AG20443 (cell line): ENCODE measurements around the gene TUFM.
"Not testable (repeated sequence)": the region's sequence is repeated elsewhere in the genome, so short reads cannot be mapped to it uniquely, and the experiment has no call there.

Experiments used
- DNase-seq: peaks from one replicate; pipeline ENCODE4 v3.0.0; 2012; ENCODE audit warnings: low spot score, mixed read lengths

The TUFM gene

DNA sequence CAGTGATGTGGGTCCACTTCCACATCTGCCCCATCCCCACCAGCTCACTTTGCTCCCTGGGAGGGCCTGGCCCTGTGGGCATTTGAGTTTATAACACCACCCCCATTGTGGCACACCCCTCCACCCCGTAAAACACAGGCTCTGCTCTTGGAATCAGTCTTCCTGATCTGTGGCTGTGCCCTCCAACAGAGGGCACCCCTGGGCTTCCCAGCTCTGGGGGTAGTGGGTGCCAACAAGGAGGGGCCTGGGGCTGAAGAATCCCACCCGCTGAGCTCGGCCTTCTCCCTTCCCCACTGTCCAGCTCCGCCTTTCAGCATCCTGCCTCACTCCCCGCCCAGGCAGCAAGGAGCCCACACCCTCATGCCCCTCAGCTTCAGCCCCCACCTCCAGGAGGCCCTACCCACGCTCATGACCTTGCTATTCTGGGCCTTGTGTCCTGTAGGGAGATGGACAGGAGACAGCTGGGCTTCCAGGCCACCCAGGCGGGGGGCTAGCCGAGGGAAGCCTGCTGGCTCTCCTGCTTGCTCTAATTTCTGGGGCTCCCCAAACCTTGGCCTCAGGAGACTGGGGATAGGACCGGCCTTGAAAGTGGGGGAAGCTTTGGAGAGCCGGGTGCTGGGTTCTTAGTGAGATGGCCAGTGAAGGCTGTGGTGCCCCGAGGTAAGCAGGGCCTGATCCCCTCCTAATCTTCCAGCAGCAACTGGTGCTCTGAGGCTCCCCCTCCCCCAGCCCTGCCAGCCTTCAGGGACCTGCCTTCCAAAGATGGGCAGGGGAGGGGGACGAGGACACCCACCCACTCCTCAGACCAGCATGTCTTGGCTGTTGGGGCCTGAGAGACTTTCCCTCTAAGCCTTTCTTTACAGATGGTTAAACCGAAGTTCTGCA lies 29.2 kb upstream of the TUFM start:
- DNase-seq = no peak

GRCh38 chr16:28874406-28874805 lies 28.3 kb upstream of the TUFM start:
- DNase-seq = no peak

GRCh38 chr16:28873543-28874201 lies 27.5 kb upstream of the TUFM start:
- peak; percentile 77 for DNase-seq

- no peak for DNase-seq
These were observed 26.8 kb upstream of the TUFM start for GRCh38 chr16:28872952-28873351.

GRCh38 chr16:28869201-28869600 lies 23.1 kb upstream of the TUFM start:
- no peak for DNase-seq

DNA sequence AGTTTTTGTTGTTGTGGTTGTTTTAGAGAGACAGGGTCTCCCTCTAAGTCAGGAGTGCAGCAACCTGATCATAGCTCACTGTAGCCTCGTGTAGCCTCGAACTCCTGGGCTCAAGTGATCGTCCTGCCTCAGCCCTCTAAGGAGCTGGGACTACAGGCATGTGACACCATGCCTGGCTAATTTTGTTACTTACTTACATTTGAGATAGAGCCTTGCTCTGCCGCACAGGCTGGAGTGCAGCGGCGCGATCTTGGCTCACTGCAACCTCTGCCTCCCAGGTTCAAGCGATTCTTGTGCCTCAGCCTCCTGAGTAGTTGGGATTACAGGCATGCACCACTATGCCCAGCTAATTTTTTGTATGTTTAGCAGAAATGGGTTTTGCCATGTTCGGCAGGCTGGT lies 21.5 kb upstream of the TUFM start:
- DNase-seq = not testable (repeated sequence)

GRCh38 chr16:28867241-28867640 lies 21.1 kb upstream of the TUFM start:
- no peak for DNase-seq

GRCh38 chr16:28866454-28866804 lies 20.3 kb upstream of the TUFM start:
- DNase-seq = no peak

- DNase-seq = no peak
These were observed 19.7 kb upstream of the TUFM start for GRCh38 chr16:28865722-28866453.

- no peak for DNase-seq
These were observed 19.0 kb upstream of the TUFM start for GRCh38 chr16:28865001-28865688.

DNA sequence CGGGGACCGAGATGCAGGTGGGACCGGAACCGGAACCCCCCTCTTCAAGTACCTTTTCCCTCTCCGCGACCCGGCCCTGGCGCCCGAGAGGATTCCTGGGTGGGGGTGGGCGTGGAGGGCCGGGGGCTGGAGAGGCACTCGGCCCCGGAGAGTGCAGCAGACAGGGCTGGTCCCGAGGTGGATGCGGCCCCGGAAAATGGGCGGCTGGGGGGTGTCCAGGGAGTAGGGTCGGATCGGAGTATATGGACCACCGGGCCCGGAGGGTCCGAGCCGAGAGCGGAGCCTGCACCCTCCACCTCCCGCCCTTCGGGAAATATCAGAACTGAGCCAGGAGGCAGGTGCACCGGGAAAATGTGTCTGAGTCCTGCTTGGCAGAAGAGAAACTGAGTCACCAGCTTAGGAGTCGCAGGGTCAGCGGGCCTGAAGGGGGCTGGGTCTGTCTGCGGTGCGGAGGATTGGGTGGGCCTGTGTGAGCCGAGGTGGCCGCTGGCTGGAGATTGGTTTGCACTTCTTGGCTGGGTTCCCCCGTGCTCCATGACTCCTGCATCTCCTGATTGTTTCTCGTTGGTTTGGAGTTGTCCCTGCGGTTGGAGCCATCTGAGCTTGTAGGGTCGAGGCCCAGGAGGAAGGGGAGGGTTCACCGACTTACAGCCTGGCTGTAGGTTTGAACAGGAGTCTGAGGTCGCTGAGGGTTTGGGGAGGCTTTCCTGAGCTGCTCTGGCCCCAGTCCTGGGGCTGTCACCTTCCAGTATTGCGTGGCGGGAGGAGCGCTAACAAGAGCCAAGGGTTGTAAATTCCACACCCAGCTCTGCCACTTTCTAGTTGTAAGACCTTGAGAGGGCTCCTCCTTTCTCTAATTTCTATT lies 18.0 kb upstream of the TUFM start:
- peak; percentile 61 for DNase-seq

GRCh38 chr16:28859326-28859725 lies 13.2 kb upstream of the TUFM start:
- no peak for DNase-seq

DNA sequence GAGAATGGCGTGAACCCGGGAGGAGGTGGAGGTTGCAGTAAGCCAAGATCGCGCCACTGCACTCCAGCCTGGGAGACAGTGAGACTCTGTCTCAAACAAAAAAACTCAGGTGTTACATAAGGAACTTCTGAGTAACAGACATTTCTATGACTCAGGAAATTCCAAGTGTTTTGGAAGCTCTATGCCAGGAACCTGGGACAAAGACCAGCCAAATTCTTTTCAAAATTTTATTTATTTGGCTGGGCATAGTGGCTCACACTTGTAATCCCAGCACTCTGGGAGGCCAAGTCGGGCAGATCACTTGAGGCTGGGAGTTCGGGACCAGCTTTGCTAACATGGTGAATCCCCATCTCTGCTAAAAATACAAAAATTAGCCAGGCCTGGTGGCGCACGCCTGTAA lies 12.3 kb upstream of the TUFM start:
- no peak for DNase-seq

DNA sequence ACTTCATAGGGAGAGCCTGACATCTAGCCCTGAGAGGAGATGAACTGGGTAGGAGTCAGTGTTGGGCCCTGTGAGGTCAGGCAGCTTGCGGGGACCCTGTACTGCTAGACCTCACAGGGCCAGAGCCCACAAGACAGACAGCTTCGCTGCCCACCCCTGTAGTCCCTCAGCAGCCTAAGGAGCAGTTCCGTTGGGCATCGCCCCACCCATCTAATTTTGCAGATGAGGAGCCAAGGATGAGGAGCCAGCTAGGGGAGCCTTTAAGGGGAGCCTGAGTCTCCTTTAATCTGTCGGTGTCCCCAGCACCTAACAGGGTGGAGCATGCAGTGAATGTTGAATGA lies 755 bp upstream of the TUFM start:
- no peak for DNase-seq

- DNase-seq = no peak
These were observed 428 bp downstream of the TUFM start for GRCh38 chr16:28845761-28846079.

DNA sequence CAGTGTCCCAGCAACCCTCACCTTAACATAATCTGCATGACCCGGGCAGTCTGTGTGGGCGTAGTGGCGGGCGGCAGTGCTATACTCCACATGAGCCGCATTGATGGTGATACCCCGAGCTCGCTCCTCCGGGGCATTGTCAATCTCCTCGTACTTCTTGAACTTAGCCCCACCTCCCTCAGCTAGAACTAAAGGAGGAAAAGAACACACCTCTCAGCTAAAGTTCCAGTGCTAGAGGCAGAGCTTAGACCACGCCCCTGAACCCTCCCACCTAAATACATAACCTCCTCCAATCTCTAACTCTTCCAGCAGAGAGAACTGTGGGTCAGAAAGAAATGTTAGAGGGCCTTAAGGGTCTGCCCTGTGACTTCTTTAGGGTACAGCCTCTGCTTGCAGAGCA lies 855 bp downstream of the TUFM start:
- DNase-seq = no peak

DNA sequence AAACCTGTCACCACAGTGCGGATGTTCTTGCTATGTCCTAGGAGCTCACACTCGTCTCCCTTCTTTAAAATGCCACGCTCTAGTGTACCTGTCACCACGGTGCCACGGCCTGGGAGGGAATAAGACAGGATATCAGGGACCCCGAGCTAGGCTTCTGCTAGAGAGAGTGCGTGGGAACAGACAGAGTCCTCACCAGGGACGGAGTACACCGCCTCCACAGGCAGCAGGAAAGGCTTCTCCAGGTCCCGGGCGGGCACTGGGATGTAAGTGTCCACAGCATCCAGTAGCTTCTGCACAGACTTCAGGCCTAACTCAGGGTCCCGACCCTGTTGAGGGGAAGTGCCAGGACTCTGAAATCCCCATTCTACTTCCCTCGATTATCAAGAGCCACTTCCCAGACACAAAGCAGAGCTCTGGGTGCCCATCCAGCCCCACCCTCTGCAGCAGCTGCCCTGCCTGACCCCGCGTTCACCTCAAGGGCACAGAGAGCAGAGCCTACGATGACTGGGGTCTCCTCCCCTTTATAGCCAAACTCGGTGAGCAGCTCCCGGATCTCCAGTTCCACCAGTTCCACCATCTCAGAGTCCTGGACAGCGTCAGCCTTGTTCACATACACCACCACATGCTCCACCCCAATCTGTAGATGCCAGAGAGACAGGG lies 1.8 kb downstream of the TUFM start:
- no peak for DNase-seq

DNA sequence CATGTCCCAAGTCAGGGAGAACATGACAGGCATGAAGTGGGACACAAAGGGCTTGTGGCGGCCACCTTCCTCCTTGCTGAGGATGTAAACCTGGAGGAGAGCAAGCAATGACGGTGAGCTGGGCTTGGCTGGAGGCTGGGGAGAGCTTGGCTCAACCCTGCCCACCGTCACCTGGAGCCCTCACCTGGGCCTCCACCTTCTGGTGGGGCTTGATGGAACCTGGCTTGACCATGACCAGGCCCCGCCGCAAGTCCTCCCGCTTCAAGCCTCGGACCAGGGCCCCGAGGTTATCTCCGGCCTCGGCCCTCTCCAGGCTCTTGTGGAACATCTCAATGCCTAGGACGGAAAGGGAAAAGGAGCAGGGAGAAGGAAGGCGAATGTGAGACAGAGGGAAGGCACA lies 2.4 kb downstream of the TUFM start:
- DNase-seq = no peak

GRCh38 chr16:28842696-28843095 lies 3.5 kb downstream of the TUFM start:
- DNase-seq = no peak

DNA sequence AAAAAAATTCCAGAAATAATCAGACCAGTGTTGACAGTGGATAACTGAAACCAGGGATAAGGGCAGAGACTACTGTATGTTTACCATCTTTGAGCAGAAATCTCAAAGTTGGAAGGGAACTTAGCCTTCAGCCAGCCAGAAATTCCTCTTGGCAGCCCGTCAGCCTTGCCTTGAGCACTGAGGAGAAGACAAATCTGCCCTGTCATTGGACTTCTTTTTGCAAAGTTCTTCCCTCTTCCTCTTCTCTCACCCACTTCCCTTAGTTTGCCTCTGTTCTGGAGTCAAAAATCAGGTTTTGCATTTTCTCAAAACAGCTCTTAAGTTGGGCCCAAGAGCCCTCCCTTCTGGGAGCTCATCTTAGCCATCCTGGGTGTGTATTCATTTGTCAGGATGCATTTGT lies 6.2 kb downstream of the TUFM start:
- no peak for DNase-seq

- DNase-seq = no peak
These were observed 7.0 kb downstream of the TUFM start for GRCh38 chr16:28839004-28839639.
